Smooth muscle cell (in vitro differentiated cells): ENCODE data around the gene UFSP1. TPM values are rescaled to one million over a fixed set of nuclear protein-coding genes. Genes with fewer than 3 reads are reported as not detected.

Experiments
- DNase-seq: peaks from one replicate; lab custom pipeline; 2025; ENCODE audit not compliant: unreplicated experiment; lab: John Stamatoyannopoulos, UW
- H2AFZ ChIP-seq: fragments of 200-600 bp; sonication (generic); 2 replicates; pipeline ENCODE4 v1.6.0; 2016; ENCODE audit warnings: antibody characterized with exemption, low read depth, mild to moderate bottlenecking
- H3F3A ChIP-seq: fragments of 200-600 bp; sonication (generic); 2 replicates; pipeline ENCODE4 v1.6.0; 2017; ENCODE audit warnings: antibody characterized with exemption, low read depth
- H3K27ac ChIP-seq: fragments of 200-600 bp; sonication (generic); 2 replicates; pipeline ENCODE4 v1.5.1; 2016; ENCODE audit warnings: low read depth, mild to moderate bottlenecking
- H3K27me3 ChIP-seq: fragments of 200-600 bp; sonication (generic); 2 replicates; pipeline ENCODE4 v1.6.1; 2016; ENCODE audit warnings: low read depth, mild to moderate bottlenecking
- H3K36me3 ChIP-seq: fragments of 200-600 bp; sonication (generic); 2 replicates; pipeline ENCODE4 v1.5.1; 2016; ENCODE audit warnings: low read depth
- H3K4me1 ChIP-seq: fragments of 200-600 bp; sonication (generic); 2 replicates; pipeline ENCODE4 v1.5.1; 2016; ENCODE audit warnings: low read depth
- H3K4me2 ChIP-seq: fragments of 200-600 bp; sonication (generic); 2 replicates; pipeline ENCODE4 v1.6.0; 2016; ENCODE audit warnings: mild to moderate bottlenecking
- H3K4me3 ChIP-seq: fragments of 200-600 bp; sonication (generic); 2 replicates; pipeline ENCODE4 v1.5.1; 2016; ENCODE audit warnings: mild to moderate bottlenecking
- H3K79me2 ChIP-seq: fragments of 200-600 bp; sonication (generic); 2 replicates; pipeline ENCODE4 v1.6.0; 2016; ENCODE audit warnings: low read depth, mild to moderate bottlenecking
- H3K9ac ChIP-seq: fragments of 200-600 bp; sonication (generic); 2 replicates; pipeline ENCODE4 v1.6.0; 2016; ENCODE audit warnings: low read depth
- H3K9me3 ChIP-seq: fragments of 200-600 bp; sonication (generic); replicated peaks from 2 replicates; pipeline ENCODE4 v1.5.1; 2016; ENCODE audit warnings: low read depth
- H4K20me1 ChIP-seq: fragments of 200-600 bp; sonication (generic); 2 replicates; pipeline ENCODE4 v1.6.0; 2016; ENCODE audit warnings: low read depth
- WGBS: methylation state at CpG from one replicate; pipeline ENCODE4 v1.1.7; 2016; ENCODE audit warnings: low lambda C conversion rate; 5-methylcytosine and 5-hydroxymethylcytosine counted together
- polyA plus RNA-seq: library from polyadenylated mRNA; unstranded; fragments of >200 nt; fragmentation: Nextera tagmentation; extraction: Ambion mirVana; gene quantifications from 2 replicates; pipeline ENCODE4 v1.2.1, GENCODE V29; 2016
- total RNA-seq: library from RNA; depleted of rRNA; stranded (reverse); fragments of >200 nt; gene quantifications from 2 replicates; pipeline ENCODE4 v1.2.3, GENCODE V29; 2014
- TF ChIP-seq, protein P1 (sequence below): fragments of 200-600 bp; sonication (generic); IDR thresholded peaks from 2 replicates; pipeline ENCODE4 v1.5.1; 2017; ENCODE audit warnings: borderline replicate concordance, mild to moderate bottlenecking, antibody characterized with exemption; ENCODE audit not compliant: insufficient read depth, poor library complexity, severe bottlenecking

The UFSP1 gene
- total and polyA plus RNA-seq, 2 experiments from 2014 or later: 1.2 to 2.6 TPM

DNA sequence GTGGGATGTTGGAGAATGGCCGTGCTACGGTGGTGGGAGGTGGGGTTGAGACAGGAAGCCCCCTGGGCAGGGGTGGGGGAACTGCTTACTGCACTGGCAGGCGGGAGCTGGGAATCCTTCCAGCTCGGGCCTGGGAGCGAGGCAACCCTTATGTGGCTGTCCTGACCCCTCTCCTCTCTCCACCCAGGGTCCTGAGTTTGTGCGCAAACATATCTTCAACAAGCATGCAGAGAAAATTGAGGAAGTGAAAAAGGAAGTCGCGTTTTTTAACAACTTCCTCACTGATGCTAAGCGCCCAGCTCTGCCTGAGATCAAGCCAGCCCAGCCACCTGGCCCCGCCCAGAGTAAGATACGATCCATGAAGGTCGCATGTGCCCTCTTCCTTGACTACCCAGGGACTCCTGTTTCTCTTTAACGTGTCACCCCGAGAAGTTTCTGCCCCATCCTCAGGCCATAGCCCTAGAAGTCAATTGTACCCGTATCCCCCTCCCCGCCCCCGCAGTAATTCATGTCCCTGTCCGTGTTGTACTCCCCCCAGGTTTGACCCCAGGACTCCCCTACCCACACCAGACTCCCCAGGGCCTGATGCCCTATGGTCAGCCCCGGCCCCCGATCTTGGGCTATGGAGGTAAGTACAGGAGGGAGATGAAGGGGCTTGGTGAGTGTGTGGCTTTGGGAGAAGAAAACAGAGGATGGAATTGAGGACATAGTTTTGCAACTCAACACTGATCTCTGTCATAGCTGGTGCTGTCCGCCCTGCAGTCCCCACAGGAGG lies 1.8 kb downstream of the UFSP1 start:
- no peaks in the 10 kb centered on the region for H3K27me3 ChIP-seq
- H2AFZ ChIP-seq: no peak overlapping the region
- H3K27ac ChIP-seq: peak overlapping the region; percentile 86
- no peak overlapping the region for H3K9ac ChIP-seq
- H3K9me3 ChIP-seq: no peaks in the 10 kb centered on the region
- H3K4me1 ChIP-seq: peaks cover 23% of the 10 kb centered on the region
- H3K4me2 ChIP-seq: peak overlapping the region; percentile 99
- TF ChIP-seq, protein P1, sequence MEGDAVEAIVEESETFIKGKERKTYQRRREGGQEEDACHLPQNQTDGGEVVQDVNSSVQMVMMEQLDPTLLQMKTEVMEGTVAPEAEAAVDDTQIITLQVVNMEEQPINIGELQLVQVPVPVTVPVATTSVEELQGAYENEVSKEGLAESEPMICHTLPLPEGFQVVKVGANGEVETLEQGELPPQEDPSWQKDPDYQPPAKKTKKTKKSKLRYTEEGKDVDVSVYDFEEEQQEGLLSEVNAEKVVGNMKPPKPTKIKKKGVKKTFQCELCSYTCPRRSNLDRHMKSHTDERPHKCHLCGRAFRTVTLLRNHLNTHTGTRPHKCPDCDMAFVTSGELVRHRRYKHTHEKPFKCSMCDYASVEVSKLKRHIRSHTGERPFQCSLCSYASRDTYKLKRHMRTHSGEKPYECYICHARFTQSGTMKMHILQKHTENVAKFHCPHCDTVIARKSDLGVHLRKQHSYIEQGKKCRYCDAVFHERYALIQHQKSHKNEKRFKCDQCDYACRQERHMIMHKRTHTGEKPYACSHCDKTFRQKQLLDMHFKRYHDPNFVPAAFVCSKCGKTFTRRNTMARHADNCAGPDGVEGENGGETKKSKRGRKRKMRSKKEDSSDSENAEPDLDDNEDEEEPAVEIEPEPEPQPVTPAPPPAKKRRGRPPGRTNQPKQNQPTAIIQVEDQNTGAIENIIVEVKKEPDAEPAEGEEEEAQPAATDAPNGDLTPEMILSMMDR: no peak
- no peaks in the 10 kb centered on the region for H3K36me3 ChIP-seq
- 86% methylated on average over 20 of the region's 21 CpGs for WGBS
- no peak overlapping the region for H3K4me3 ChIP-seq
- peaks cover 25% of the 10 kb centered on the region for H3K79me2 ChIP-seq
- DNase-seq: no peak
- peaks cover 40% of the 10 kb centered on the region for H3F3A ChIP-seq
- peaks cover 25% of the 10 kb centered on the region for H4K20me1 ChIP-seq

DNA sequence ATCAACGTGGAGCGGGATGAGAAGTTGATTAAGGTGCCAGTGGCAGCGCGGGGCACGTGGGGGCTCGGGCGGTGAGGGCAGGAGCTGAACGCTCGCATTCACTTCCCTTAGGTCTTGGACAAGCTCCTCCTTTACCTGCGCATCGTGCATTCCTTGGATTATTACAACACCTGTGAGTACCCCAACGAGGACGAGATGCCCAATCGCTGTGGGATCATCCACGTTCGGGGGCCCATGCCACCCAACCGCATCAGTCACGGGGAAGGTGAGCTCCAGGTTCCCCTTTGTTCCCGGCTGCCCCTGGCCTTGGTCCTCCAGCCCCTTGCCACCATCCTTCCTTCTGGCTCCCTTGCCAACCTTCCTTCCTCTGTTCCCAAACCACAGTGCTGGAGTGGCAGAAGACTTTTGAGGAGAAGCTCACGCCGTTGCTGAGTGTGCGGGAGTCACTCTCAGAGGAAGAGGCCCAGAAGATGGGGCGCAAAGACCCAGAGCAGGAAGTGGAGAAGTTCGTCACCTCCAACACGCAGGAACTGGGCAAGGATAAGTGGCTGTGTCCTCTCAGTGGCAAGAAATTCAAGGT lies 2.5 kb downstream of the UFSP1 start:
- H3K27ac ChIP-seq: peak overlapping the region; percentile 15
- H3K4me1 ChIP-seq: peaks cover 23% of the 10 kb centered on the region
- 97% methylated on average over 25 of the region's 25 CpGs for WGBS
- no peaks in the 10 kb centered on the region for H3K27me3 ChIP-seq
- peaks cover 40% of the 10 kb centered on the region for H3F3A ChIP-seq
- H3K9me3 ChIP-seq: no peaks in the 10 kb centered on the region
- H3K4me3 ChIP-seq: no peak overlapping the region
- H4K20me1 ChIP-seq: peaks cover 29% of the 10 kb centered on the region
- no peak overlapping the region for H3K9ac ChIP-seq
- TF ChIP-seq, protein P1: no peak
- no peak overlapping the region for H2AFZ ChIP-seq
- no peak for DNase-seq
- no peaks in the 10 kb centered on the region for H3K36me3 ChIP-seq
- H3K4me2 ChIP-seq: no peak overlapping the region
- H3K79me2 ChIP-seq: peaks cover 26% of the 10 kb centered on the region

DNA sequence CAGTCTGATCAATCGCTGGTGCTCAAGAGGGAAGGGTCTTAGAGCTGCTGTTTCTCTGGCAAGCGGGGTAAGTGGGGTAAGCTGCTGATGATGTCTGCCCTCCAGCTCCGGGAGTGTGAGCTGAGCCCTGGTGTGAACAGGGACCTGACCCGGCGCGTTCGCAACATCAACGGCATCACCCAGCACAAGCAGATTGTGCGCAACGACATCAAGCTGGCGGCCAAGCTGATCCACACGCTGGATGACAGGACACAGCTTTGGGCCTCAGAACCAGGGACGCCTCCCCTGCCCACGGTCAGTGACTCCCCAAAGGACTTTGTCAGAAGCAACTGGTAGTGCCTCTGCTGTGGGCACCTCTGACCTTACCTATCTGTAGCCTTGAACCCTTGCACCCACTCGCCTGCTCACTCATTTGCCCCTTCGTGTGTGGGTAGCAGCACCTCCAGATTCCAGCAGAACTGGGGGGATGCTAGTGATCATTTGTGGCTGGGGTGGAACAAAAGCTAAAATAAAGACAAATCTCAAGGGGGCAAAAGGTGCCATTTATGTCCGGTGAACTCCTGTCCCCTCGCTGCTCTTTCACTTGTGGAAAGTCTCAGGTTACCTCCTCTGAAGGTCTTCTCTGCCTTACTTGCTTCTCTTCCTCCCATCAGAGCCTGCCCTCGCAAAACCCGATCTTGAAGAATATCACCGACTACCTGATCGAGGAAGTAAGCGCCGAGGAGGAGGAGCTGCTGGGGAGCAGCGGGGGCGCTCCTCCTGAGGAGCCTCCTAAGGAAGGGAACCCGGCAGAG lies 3.2 kb downstream of the UFSP1 start:
- Histone ChIP-seq H3K27me3 (no peaks in the 10 kb centered on the region), H3F3A (peaks cover 40% of the 10 kb centered on the region), H3K36me3 (no peaks in the 10 kb centered on the region), H3K27ac (no peak overlapping the region), H3K4me2 (no peak overlapping the region), H4K20me1 (peaks cover 35% of the 10 kb centered on the region), H3K9me3 (no peaks in the 10 kb centered on the region), H3K4me3 (no peak overlapping the region), H3K9ac (no peak overlapping the region), H3K4me1 (peaks cover 19% of the 10 kb centered on the region), H3K79me2 (peaks cover 29% of the 10 kb centered on the region), H2AFZ (no peak overlapping the region)
- 94% methylated on average over 27 of the region's 27 CpGs for WGBS
- no peak for DNase-seq
- TF ChIP-seq, protein P1: no peak
